Ectodermal cell (in vitro differentiated cells): Measurements from ENCODE around the gene NR2F1-AS1. TPM values are rescaled to one million over a fixed set of nuclear protein-coding genes. Genes with fewer than 3 reads are reported as not detected.

Experiments
- H3K27ac ChIP-seq: 2 replicates; pipeline ENCODE4 v1.7.0; 2013; ENCODE audit warnings: mild to moderate bottlenecking, low read depth, low read length; ENCODE audit not compliant: insufficient read depth, poor library complexity, severe bottlenecking
- H3K27me3 ChIP-seq: 2 replicates; pipeline ENCODE4 v1.7.0; 2013; ENCODE audit warnings: mild to moderate bottlenecking, low read length; ENCODE audit not compliant: insufficient read depth, control insufficient read depth, poor library complexity, severe bottlenecking
- H3K36me3 ChIP-seq: one replicate; pipeline ENCODE4 v1.7.0; 2013; ENCODE audit warnings: low read length; ENCODE audit not compliant: control insufficient read depth, insufficient read depth
- H3K4me1 ChIP-seq: one replicate; pipeline ENCODE4 v1.7.0; 2013; ENCODE audit warnings: low read length; ENCODE audit not compliant: control insufficient read depth, insufficient read depth
- H3K4me3 ChIP-seq: 2 replicates; pipeline ENCODE4 v1.7.0; 2013; ENCODE audit warnings: low read depth, low read length, control low read depth; ENCODE audit not compliant: insufficient read depth
- H3K9me3 ChIP-seq: 2 replicates; pipeline ENCODE4 v1.7.0; 2013; ENCODE audit warnings: mild to moderate bottlenecking, low read length, moderate library complexity; ENCODE audit not compliant: control insufficient read depth
- WGBS, 2 experiments: methylation state at CpG; one replicate each; pipeline ENCODE4 v1.1.7; 2013; ENCODE audit warnings: missing lambda C conversion rate in 2 of 2; 5-methylcytosine and 5-hydroxymethylcytosine counted together
- polyA plus RNA-seq, 4 experiments: library from polyadenylated mRNA; stranded (reverse); fragments of 50-300 nt; gene quantifications; one replicate each; pipeline ENCODE4 v1.2.3, GENCODE V29; 2013

The NR2F1-AS1 gene
- polyA plus RNA-seq (2013, experiment 1 of 4), result 17.0 TPM
- 18.7 TPM for polyA plus RNA-seq (2013, experiment 2 of 4)
- 13.3 TPM for polyA plus RNA-seq (2013, experiment 3 of 4)
- polyA plus RNA-seq (2013, experiment 4 of 4), result 19.5 TPM

DNA sequence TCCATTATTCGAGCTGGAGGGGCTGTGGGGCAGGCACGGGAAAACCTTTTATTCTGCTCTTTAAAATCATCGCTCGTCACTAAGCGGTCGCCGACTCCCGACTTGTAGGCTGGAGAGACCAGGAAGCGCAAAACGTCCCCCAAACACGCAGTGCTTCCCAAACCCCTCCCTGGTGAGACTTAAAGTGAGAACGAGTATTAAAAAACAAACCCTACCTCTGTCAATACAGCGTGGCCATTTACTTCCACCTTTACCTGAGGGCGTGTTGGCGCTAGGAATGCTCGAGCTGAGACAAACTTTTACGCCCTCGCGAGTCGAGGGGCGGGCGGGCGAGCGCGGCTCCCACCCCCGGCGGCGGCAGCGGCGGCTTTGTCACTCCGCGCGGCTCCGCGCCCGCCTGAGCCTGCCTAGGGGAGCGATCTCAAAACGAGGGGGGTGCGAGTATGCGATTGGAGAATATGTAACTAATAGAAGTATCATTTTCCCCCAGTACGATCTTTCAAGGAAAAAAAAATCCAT is at the start of gene NR2F1-AS1:
Gene NR2F1-AS1 (minus strand): TSS at position 293 of the 519 bp plus-strand sequence.
- WGBS, 2 experiments, result 0 to 1% methylated on average over 37 to 41 of the region's 41 CpGs
- H3K27me3 ChIP-seq, result peaks cover 76% of the 10 kb centered on the region
- H3K4me1 ChIP-seq, result peaks cover 20% of the 10 kb centered on the region

DNA sequence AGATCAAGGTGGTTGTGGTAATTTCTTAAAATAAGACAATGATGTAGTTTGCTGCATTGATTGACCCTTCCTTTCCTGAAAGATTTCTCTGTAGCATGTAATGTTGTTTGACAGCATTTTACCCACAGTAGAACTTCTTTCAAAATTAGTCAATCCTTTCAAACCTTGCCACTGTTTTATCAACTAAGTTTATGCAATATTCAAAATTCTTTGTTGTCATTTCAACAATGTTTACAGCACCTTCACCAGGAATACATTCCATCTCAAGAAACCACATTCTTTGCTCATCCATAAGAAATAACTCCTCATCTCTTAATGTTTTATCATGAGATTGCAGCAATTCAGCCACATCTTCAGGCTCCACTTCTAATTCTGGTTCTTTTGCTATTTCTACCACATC is 45.8 kb upstream of the NR2F1-AS1 start:
- no peak overlapping the region for H3K27ac ChIP-seq
- peaks cover 8% of the 10 kb centered on the region for H3K4me1 ChIP-seq
- H3K4me3 ChIP-seq, result no peak overlapping the region
- H3K27me3 ChIP-seq, result peaks cover 29% of the 10 kb centered on the region
- no peaks in the 10 kb centered on the region for H3K36me3 ChIP-seq
- H3K9me3 ChIP-seq, result no peaks in the 10 kb centered on the region

More for the DNA sequence above, at the start of gene NR2F1-AS1:
- no peaks in the 10 kb centered on the region for H3K9me3 ChIP-seq
- H3K27ac ChIP-seq, result no peak within 1 kb of the TSS
- H3K36me3 ChIP-seq, result no peaks in the 10 kb centered on the region
- H3K4me3 ChIP-seq, result peak within 1 kb of the TSS; percentile 78

DNA sequence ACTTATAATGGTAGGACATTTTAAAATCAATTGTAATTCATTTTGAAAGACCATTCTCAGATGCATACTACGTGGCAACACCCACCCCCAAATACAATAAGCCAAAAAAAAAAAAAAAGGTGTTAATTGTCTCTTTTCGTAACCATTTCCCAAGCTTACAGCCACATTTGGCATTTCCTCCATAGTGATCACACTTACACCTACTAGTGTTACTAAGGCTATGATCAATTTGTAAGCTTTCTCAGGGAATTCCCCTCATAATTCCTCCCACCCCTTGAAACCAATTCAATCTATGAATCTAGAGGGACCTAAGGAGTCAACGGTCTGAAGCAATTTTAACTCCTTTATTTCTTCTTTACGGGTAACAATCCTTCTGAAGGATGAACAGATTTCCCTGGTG is 42.1 kb upstream of the NR2F1-AS1 start:
- Histone ChIP-seq H3K4me3 (no peak overlapping the region), H3K9me3 (no peaks in the 10 kb centered on the region), H3K4me1 (peaks cover 16% of the 10 kb centered on the region), H3K27ac (no peak overlapping the region), H3K27me3 (peaks cover 53% of the 10 kb centered on the region), H3K36me3 (no peaks in the 10 kb centered on the region)
- 71 to 72% methylated on average over 4 of the region's 4 CpGs for WGBS, 2 experiments

DNA sequence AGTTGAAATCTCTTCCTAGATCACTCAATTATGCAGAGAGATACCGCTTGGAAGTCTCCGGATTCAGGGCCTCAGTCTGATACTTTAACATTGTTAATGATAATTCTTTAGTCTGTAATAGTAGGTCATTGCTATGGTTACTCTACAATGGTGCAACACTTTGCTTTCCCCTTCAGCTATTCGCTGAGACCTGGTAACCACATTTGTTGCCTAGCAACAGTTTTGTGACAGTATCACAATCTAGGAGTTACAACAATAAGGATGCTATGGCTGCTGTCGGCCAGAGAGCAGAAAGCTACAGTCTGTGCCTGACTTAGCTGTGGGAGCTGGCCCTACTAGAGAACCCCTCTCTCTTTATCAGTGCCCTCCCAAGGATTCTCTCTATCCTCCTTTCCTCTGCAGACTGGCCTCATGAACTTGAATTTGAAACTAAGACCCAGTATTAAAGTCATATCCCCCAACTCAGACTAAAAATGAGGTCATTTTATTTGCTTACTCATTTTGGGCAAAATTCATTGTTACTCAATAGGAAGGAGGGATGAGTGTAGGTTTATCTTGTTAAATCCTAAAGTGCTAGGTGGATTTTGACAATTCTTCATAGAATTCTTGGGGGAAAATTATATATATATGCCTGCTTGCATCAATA is 41.3 kb upstream of the NR2F1-AS1 start:
- peaks cover 16% of the 10 kb centered on the region for H3K4me1 ChIP-seq
- H3K36me3 ChIP-seq, result no peaks in the 10 kb centered on the region
- no peak overlapping the region for H3K4me3 ChIP-seq
- no peaks in the 10 kb centered on the region for H3K9me3 ChIP-seq
- WGBS, 2 experiments, result 28 to 55% methylated on average over 2 to 4 of the region's 4 CpGs
- no peak overlapping the region for H3K27ac ChIP-seq
- H3K27me3 ChIP-seq, result peaks cover 61% of the 10 kb centered on the region

DNA sequence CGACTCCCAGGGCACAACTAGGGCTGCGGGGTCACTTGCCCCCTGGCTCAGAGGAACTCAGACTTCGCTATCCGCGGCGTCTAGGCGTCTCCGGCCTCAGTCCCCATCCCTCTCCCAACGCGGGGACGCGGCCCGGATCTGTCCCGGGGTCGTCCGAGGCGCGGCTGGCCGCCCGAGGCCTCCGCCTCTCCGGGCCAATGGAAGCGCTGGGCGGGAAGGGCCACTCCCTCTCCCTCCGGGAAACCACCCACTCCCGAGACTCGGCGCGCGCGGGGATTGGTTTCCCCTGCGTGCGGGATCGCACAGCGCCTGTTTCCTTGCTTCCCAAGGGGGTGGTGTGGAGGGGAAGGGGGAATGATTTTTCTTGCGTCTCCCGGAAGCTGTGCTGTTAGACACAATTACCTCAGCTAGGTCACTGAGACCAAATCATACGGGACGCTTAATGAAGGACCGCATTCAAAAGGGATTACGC is 40.3 kb upstream of the NR2F1-AS1 start:
- Histone ChIP-seq H3K27ac (peak overlapping the region; percentile 80), H3K9me3 (no peaks in the 10 kb centered on the region), H3K27me3 (peaks cover 71% of the 10 kb centered on the region), H3K36me3 (no peaks in the 10 kb centered on the region), H3K4me1 (peaks cover 16% of the 10 kb centered on the region), H3K4me3 (peak overlapping the region; percentile 69)
- 1% methylated on average over 41 of the region's 41 CpGs for WGBS, 2 experiments

DNA sequence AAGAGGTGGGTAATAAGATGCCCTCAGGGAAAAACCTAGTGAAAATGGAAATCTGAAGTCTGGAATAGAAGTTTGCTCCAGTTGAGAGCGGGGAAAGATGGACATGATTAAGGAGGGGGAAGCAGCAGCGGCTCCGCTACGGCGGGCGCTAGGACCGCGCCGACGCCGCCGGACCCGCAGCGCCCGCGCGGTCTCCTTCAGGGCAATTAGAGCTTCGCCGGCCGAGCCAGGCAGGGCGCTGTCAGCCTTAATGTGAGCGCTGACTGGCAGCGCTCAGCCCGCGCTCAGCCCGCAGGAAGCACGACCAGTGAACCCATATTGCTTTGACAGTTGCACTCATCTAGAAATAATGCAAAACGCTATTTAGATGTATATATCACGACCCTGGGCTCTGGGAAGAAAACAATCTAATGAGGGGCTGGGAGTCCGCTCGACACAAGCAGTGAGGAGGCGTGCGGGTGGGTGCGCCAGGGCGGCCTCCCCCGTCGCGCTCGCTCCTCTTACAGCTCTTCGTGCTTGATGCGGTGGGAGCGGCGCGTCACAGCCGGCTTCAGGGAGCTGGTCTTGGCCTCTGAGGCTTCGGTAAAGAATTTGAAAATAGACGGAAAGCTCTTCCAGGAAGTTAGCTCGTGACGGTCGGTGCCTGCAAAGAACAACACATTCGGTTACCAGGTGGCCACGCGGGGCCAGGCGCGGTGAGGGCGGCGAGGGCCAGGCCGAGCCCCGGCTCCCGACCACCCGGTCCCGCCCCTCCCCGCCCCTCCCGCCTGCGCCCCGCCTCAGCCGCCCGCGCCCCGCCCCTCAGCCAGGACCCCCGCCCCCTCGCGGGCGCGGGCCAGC is 39.7 kb upstream of the NR2F1-AS1 start:
- H3K36me3 ChIP-seq, result no peaks in the 10 kb centered on the region
- peak overlapping the region; percentile 69 for H3K4me3 ChIP-seq
- peaks cover 16% of the 10 kb centered on the region for H3K4me1 ChIP-seq
- peak overlapping the region; percentile 80 for H3K27ac ChIP-seq
- peaks cover 78% of the 10 kb centered on the region for H3K27me3 ChIP-seq
- no peaks in the 10 kb centered on the region for H3K9me3 ChIP-seq
- 0% methylated on average over 69 to 75 of the region's 75 CpGs for WGBS, 2 experiments

DNA sequence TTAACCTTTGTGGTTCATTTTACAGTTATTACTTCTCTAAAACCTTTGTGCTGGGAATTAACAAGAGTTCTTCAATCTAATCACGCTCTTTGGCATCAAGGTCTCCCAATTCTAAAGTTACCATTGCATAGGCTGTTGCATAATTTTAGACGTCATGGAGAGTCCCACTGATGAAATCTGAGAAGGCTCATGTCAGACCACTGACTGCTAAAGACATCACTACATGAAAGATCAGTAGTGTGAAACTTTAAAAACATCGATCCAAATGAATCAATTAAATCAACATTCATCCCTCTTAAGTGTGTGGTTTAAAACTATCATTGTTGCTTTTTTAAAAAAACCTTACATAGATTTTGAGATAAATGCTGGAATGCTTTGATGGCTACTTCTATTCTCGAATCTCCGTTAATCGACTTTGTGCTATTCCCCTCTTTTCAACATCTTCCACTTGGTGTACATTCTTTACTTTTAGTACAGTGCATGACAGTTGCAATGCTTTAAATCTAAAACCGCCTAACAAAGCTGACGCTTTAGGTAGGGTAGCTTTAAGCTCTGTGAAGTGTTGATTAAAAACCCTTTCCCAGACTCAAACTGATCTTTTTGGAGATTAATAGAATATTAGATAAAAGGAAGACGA is 35.6 kb upstream of the NR2F1-AS1 start:
- H3K27me3 ChIP-seq, result peaks cover 87% of the 10 kb centered on the region
- H3K4me1 ChIP-seq, result peaks cover 7% of the 10 kb centered on the region
- WGBS, 2 experiments, result 34 to 37% methylated on average over 7 to 8 of the region's 9 CpGs
- no peaks in the 10 kb centered on the region for H3K9me3 ChIP-seq
- no peaks in the 10 kb centered on the region for H3K36me3 ChIP-seq
- no peak overlapping the region for H3K27ac ChIP-seq
- H3K4me3 ChIP-seq, result no peak overlapping the region

DNA sequence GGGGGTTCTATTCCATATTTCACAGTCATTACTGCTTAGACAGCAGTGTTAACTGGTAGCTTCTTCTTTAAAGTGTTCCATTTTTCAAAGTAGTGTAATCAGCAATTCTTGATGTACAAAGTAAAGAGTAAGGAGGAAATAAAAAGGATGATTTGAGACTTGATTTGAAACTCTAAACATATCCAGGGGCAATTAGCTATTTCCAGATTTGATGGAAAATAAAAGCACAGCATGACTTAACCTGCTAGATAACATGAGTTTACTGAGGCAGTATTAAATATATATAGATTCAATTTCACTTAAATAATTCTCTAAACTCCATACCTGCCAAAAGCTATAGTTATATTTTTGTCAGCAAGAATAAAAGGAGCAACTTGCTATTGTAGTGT is 31.8 kb upstream of the NR2F1-AS1 start:
- H3K4me1 ChIP-seq, result no peaks in the 10 kb centered on the region
- peaks cover 100% of the 10 kb centered on the region for H3K27me3 ChIP-seq
- H3K9me3 ChIP-seq, result no peaks in the 10 kb centered on the region
- H3K4me3 ChIP-seq, result no peak overlapping the region
- H3K27ac ChIP-seq, result no peak overlapping the region
- no peaks in the 10 kb centered on the region for H3K36me3 ChIP-seq

DNA sequence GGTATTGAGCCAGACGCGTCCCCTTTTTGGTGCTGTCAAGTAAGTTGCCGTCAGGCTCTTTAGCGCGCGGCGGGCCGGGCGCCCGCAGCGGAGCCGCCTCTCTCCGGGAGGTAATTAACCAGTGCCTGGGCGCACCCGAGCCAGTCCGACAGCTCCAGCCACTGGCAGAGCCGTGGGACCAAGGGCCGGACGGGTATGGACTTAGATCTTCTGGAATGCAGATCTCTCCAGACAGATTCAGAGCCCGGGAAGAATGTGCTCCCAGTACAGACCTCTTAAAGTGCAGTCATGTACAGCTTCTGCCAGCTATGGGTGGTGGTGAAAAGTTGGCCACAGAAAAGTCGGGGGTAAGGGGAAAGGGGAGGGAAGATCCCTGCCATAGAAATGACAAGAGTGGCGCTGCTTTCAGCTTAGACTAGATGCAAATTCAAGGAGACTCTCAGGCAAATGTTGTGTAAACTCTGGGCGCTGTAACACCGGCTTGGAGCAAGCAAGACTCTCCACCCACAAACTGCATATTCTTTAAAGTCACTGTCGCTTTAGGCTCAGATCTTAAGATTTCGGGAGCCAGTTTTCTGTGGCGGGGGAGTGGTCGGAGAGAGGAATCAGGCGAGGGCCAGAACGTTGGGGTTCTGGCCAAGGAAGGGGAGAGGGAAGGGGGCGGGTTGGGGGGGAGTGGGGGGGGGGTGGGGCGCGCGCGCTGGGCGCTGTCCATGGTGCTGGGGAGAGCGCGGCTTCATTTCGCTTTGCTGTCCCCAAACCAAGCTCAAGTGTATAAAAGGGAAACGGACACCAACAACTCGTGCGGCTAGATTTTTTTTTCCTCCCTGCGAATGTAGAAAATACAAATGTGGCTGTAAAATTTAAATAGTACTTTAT is 31.2 kb upstream of the NR2F1-AS1 start:
- Histone ChIP-seq H3K27ac (no peak overlapping the region), H3K4me3 (no peak overlapping the region), H3K9me3 (no peaks in the 10 kb centered on the region), H3K36me3 (no peaks in the 10 kb centered on the region), H3K27me3 (peaks cover 100% of the 10 kb centered on the region), H3K4me1 (peaks cover 4% of the 10 kb centered on the region)
- WGBS, 2 experiments, result 1% methylated on average over 35 to 36 of the region's 43 CpGs
